ENCODE results near the gene GCDH. TPM values are rescaled to one million over a fixed set of nuclear protein-coding genes. Genes with fewer than 3 reads are reported as not detected.

Gene GCDH
- total RNA-seq, 2 donors from 2014 or later: 21.1 to 39.2 TPM

DNA sequence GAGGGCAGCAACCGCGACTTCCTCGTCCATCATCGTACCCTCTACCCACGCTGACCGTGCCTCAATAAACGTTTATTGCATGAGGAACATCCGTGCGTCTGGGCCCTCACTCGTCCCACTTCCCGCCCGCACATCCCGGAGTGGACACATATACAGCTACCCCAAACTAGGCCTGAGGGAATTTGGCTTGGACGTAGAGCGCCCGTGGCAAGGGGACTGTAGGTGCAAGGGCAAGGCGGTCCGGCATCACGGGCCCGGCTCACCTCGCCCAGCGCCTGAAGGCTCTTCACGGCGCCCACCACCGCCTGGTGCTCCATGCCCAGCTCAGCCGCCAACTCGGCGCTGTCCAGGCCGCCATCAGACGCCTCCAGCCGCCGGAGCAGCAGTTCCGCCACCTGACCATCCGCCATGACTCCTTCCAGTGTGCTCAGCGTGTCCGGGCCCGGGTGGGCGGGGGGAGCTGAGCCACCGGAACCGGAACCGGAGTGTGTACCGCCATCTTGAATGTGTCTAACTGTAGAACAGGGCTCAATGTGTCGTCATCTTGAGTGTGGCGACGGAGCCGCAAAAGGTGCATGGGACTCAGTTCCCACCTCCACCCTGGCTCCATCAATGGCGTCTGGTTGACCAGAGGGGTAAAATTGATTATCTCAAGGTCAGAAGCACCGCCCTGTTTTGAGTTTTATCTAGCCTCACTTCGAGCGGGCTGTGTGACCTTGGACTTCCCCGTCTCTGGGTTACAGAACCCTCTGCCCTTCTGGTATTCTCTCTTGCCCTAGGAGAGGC, 42.5 kb downstream of the GCDH start, which contains the start of gene FARSA:
FARSA (minus strand) TSS at position 425 of the 786 bp plus-strand sequence; CDS start at position 410, 15 bp downstream.
- Histone ChIP-seq H3K9me3 (no peaks in the 10 kb centered on the region), H3K36me3 (no peaks in the 10 kb centered on the region), H3K4me1 (peaks cover 10% of the 10 kb centered on the region), H3K4me3 (peak within 1 kb of the TSS; percentile 98), H3K27me3 (no peaks in the 10 kb centered on the region), H3K9ac (ENCODE audit: low read depth in 2 of 2, low read length in 2 of 2) (peak within 1 kb of the TSS; percentile 76 to 94), H3K27ac (peak within 1 kb of the TSS; percentile 34)
- peak; percentile 95 for DNase-seq
- intact Hi-C loops (cut with DNase I): no loop called here
- TF ChIP-seq, protein P1, sequence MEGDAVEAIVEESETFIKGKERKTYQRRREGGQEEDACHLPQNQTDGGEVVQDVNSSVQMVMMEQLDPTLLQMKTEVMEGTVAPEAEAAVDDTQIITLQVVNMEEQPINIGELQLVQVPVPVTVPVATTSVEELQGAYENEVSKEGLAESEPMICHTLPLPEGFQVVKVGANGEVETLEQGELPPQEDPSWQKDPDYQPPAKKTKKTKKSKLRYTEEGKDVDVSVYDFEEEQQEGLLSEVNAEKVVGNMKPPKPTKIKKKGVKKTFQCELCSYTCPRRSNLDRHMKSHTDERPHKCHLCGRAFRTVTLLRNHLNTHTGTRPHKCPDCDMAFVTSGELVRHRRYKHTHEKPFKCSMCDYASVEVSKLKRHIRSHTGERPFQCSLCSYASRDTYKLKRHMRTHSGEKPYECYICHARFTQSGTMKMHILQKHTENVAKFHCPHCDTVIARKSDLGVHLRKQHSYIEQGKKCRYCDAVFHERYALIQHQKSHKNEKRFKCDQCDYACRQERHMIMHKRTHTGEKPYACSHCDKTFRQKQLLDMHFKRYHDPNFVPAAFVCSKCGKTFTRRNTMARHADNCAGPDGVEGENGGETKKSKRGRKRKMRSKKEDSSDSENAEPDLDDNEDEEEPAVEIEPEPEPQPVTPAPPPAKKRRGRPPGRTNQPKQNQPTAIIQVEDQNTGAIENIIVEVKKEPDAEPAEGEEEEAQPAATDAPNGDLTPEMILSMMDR (IDR thresholded peaks at IDR 0.05): no peak

GRCh38 chr19:12935071-12935470, 44.1 kb downstream of the GCDH start:
- Histone ChIP-seq H3K9ac (ENCODE audit: low read depth in 2 of 2, low read length in 2 of 2) (no peak overlapping the region), H3K9me3 (no peaks in the 10 kb centered on the region), H3K4me1 (peaks cover 14% of the 10 kb centered on the region), H3K36me3 (peaks cover 2% of the 10 kb centered on the region), H3K4me3 (no peak overlapping the region), H3K27ac (no peak overlapping the region), H3K27me3 (no peaks in the 10 kb centered on the region)
- no peak for DNase-seq
- TF ChIP-seq, protein P1 (IDR thresholded peaks at IDR 0.05): no peak
- intact Hi-C loops (cut with DNase I): no loop called here

DNA sequence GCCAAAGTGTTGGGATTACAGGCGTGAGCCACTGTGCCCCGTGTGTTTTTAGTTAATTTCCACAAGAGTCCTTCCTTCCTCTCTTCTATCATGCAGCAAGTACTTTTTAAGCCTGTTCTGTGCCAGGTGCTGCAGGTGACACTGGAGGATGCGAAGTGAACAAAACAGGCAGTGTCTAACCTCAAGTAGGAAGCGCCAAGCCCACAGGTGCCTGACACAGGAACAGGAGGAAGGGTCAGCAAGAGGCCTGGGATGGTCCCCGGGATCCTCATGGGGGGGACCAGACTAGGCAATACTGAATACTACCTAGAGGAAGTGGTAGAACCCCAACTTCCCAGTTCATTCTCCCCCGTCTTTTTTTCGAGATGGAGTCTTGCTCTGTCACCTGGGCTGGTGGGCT, 45.6 kb downstream of the GCDH start:
- H3K27me3 ChIP-seq: no peaks in the 10 kb centered on the region
- H3K4me1 ChIP-seq: peaks cover 25% of the 10 kb centered on the region
- peaks cover 14% of the 10 kb centered on the region for H3K36me3 ChIP-seq
- H3K4me3 ChIP-seq: no peak overlapping the region
- H3K9ac ChIP-seq (ENCODE audit: low read depth in 2 of 2, low read length in 2 of 2): no peak overlapping the region
- no peak for DNase-seq
- TF ChIP-seq, protein P1 (IDR thresholded peaks at IDR 0.05): no peak
- H3K9me3 ChIP-seq: no peaks in the 10 kb centered on the region
- intact Hi-C loops (cut with DNase I): no loop called here
- H3K27ac ChIP-seq: no peak overlapping the region

DNA sequence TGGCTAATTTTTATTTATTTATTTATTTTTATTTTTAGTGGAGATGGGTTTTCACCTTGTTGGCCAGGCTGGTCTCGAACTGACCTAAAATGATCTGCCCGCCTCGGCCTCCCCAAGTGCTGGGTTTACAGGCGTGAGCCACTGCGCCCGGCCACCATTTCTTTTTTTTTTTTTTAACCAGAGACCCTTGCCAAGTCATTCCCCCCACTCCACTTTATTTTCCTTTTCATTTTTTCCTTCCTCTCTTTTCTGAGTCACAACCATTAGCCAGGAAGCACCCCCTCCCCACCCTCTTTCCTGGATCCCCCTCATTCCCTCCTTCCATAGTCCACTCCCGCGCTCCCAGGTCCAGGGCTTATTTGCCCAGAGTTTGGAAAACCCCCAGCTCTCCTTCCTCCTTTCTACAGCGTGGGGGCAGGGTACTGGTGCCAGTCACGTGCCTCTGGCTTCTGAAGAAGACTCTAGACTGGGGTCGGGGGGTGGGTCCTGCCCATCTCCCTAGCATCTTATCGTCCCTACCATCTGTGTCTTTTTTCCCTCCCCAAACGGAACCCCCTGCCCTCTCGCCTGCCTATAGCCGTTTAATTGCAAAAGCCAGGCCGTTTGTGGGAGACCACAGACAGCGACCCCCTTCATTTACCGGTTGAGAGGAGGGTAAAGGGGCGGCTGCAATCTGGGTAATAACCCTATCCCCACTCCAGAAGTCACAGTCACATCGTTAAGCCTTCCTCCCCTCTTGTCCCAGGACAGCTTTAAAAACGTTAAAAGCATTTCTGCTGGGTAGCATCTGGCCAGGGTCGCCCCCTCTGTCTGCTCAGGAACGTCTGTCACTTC, 46.4 kb downstream of the GCDH start:
- intact Hi-C loops (cut with DNase I): no loop called here
- peak overlapping the region; percentile 100 for H3K4me3 ChIP-seq
- H3K9ac ChIP-seq (ENCODE audit: low read depth in 2 of 2, low read length in 2 of 2): peak overlapping the region; percentile 68 to 99
- H3K27ac ChIP-seq: peak overlapping the region; percentile 35
- no peaks in the 10 kb centered on the region for H3K27me3 ChIP-seq
- peaks cover 20% of the 10 kb centered on the region for H3K36me3 ChIP-seq
- peak; percentile 66 for DNase-seq
- peaks cover 24% of the 10 kb centered on the region for H3K4me1 ChIP-seq
- TF ChIP-seq, protein P1 (IDR thresholded peaks at IDR 0.05): no peak
- H3K9me3 ChIP-seq: no peaks in the 10 kb centered on the region

GRCh38 chr19:12937927-12938778, 47.2 kb downstream of the GCDH start, which contains the start of gene CALR:
CALR (plus strand) TSS chr19:12938609; CDS start chr19:12938680, 71 bp downstream.
- Histone ChIP-seq H3K36me3 (peaks cover 24% of the 10 kb centered on the region), H3K27ac (peak within 1 kb of the TSS; percentile 96), H3K4me1 (peaks cover 19% of the 10 kb centered on the region), H3K9me3 (no peaks in the 10 kb centered on the region), H3K27me3 (no peaks in the 10 kb centered on the region), H3K4me3 (peak within 1 kb of the TSS; percentile 100), H3K9ac (ENCODE audit: low read depth in 2 of 2, low read length in 2 of 2) (peak within 1 kb of the TSS; percentile 96 to 99)
- TF ChIP-seq, protein P1 (IDR thresholded peaks at IDR 0.05): no peak
- peak; percentile 99 for DNase-seq
- intact Hi-C loops (cut with DNase I): no loop called here

Data from colonic mucosa (tissue), 4 donors.